Breast epithelium (tissue), 4 donors: ENCODE data around the gene TUNAR. TPM values are rescaled to one million over a fixed set of nuclear protein-coding genes. Genes with fewer than 3 reads are reported as not detected.

Source experiments
- DNase-seq, 2 donors: peaks; one replicate each; pipeline ENCODE4 v3.0.0-alpha.2; 2019; ENCODE audit warnings: low spot score in 2 of 2
- H3K27ac ChIP-seq, 2 donors: fragments of 200-600 bp; sonication (generic) in 1 of 2; one replicate each; pipeline ENCODE4 v1.5.1; 2016 to 2019; ENCODE audit warnings: mild to moderate bottlenecking in 1 of 2
- H3K27me3 ChIP-seq, 2 donors: fragments of 200-600 bp; sonication (generic) in 1 of 2; one replicate each; pipeline versions ENCODE4 v1.5.1 to v1.6.0; 2017 to 2019; ENCODE audit warnings: control low read depth in 1 of 2, mild to moderate bottlenecking in 1 of 2
- H3K36me3 ChIP-seq: fragments of 200-600 bp; one replicate; pipeline ENCODE4 v1.5.1; 2019
- H3K4me1 ChIP-seq, 2 donors: fragments of 200-600 bp; sonication (generic); one replicate each; pipeline ENCODE4 v1.5.1; 2016 to 2019; ENCODE audit warnings: control low read depth in 1 of 2
- H3K4me3 ChIP-seq, 3 donors: fragments of 200-600 bp; sonication (generic); 1 replicate in 2 of 3; 2 replicates in 1 of 3; pipeline ENCODE4 v1.5.1; 2016 to 2019; ENCODE audit warnings: mild to moderate bottlenecking in 3 of 3, moderate library complexity in 2 of 3
- H3K9me3 ChIP-seq, 2 donors: fragments of 200-600 bp; sonication (generic) in 1 of 2; one replicate each; pipeline ENCODE4 v1.5.1; 2016 to 2019; ENCODE audit warnings: control low read depth in 1 of 2
- CTCF ChIP-seq, 3 donors: fragments of 450-650 bp; IDR thresholded peaks; one replicate each; pipeline ENCODE4 v1.5.1; 2016 to 2017; ENCODE audit warnings: antibody characterized with exemption in 3 of 3, mild to moderate bottlenecking in 3 of 3, moderate library complexity in 3 of 3
- POLR2A ChIP-seq: fragments of 450-650 bp; IDR thresholded peaks from one replicate; pipeline ENCODE4 v1.6.1; 2016; ENCODE audit warnings: antibody characterized with exemption, mild to moderate bottlenecking, moderate library complexity
- POLR2AphosphoS5 ChIP-seq, 3 donors: sonication (generic); formaldehyde crosslinking; IDR thresholded peaks; one replicate each; pipeline ENCODE4 v1.6.1; 2017; ENCODE audit warnings: antibody characterized with exemption in 3 of 3
- intact Hi-C: fragments of 100-400 bp; cut with DNase I; formaldehyde crosslinking; loops from one replicate; pipeline ENCODE4 v1.15.1; 2023; ENCODE audit warnings: low total_unique reads
- total RNA-seq, 3 donors: library from RNA; depleted of rRNA; stranded (reverse); fragments of >200 nt; gene quantifications; one replicate each; pipeline ENCODE4 v1.1.0, GENCODE V29; 2016

Gene TUNAR
- total RNA-seq, 3 donors from 2014 or later, result 0.15 TPM; not detected in 2

- H3K4me3 ChIP-seq, result no peak overlapping the region
- peaks cover 0 to 8% of the 10 kb centered on the region in 2 donors for H3K9me3 ChIP-seq
- H3K27me3 ChIP-seq, result peaks cover 0 to 17% of the 10 kb centered on the region in 2 donors
- DNase-seq, result no peak
- H3K4me1 ChIP-seq, result no peaks in the 10 kb centered on the region
- intact Hi-C loops, result no loop called here
- no peak overlapping the region for H3K27ac ChIP-seq
- no peak for TF ChIP-seq CTCF (IDR thresholded peaks at IDR 0.05)
- TF ChIP-seq POLR2A, result no peak
- no peak for TF ChIP-seq POLR2AphosphoS5 (IDR thresholded peaks at IDR 0.05)
- H3K36me3 ChIP-seq, result no peaks in the 10 kb centered on the region
These were observed 21.0 kb upstream of the TUNAR start for GRCh38 chr14:95855606-95856005.

GRCh38 chr14:95857275-95857674, 19.4 kb upstream of the TUNAR start:
- Histone ChIP-seq H3K9me3 (no peaks in the 10 kb centered on the region), H3K27ac (no peak overlapping the region), H3K4me1 (no peaks in the 10 kb centered on the region), H3K36me3 (no peaks in the 10 kb centered on the region), H3K27me3 (peaks cover 0 to 10% of the 10 kb centered on the region in 2 donors), H3K4me3 (no peak overlapping the region)
- TF ChIP-seq CTCF (IDR thresholded peaks at IDR 0.05) (no peak), POLR2AphosphoS5 (IDR thresholded peaks at IDR 0.05) (no peak), POLR2A (no peak)
- intact Hi-C loops, result no loop called here
- DNase-seq, result no peak

GRCh38 chr14:95858893-95859292, 17.7 kb upstream of the TUNAR start:
- no peak overlapping the region for H3K27ac ChIP-seq
- no peak for TF ChIP-seq POLR2A
- TF ChIP-seq POLR2AphosphoS5 (IDR thresholded peaks at IDR 0.05), result no peak
- TF ChIP-seq CTCF (IDR thresholded peaks at IDR 0.05), result no peak
- no peaks in the 10 kb centered on the region for H3K36me3 ChIP-seq
- H3K9me3 ChIP-seq, result no peaks in the 10 kb centered on the region
- no peak overlapping the region for H3K4me3 ChIP-seq
- peaks cover 0 to 19% of the 10 kb centered on the region in 2 donors for H3K27me3 ChIP-seq
- intact Hi-C loops, result no loop called here
- H3K4me1 ChIP-seq, result no peaks in the 10 kb centered on the region
- no peak for DNase-seq

- TF ChIP-seq POLR2AphosphoS5 (IDR thresholded peaks at IDR 0.05), result no peak
- no peaks in the 10 kb centered on the region for H3K36me3 ChIP-seq
- H3K27me3 ChIP-seq, result peaks cover 0 to 27% of the 10 kb centered on the region in 2 donors
- H3K4me1 ChIP-seq, result no peaks in the 10 kb centered on the region
- H3K9me3 ChIP-seq, result peaks cover 0 to 4% of the 10 kb centered on the region in 2 donors
- H3K27ac ChIP-seq, result no peak overlapping the region
- intact Hi-C loops, result no loop called here
- no peak overlapping the region for H3K4me3 ChIP-seq
- no peak for DNase-seq
These were observed 14.4 kb upstream of the TUNAR start for GRCh38 chr14:95862243-95862642.

- H3K36me3 ChIP-seq, result no peaks in the 10 kb centered on the region
- no peak overlapping the region for H3K4me3 ChIP-seq
- H3K27me3 ChIP-seq, result peaks cover 0 to 25% of the 10 kb centered on the region in 2 donors
- H3K9me3 ChIP-seq, result peaks cover 0 to 4% of the 10 kb centered on the region in 2 donors
- H3K27ac ChIP-seq, result no peak overlapping the region
- intact Hi-C loops, result no loop called here
- TF ChIP-seq CTCF (IDR thresholded peaks at IDR 0.05), result no peak
- TF ChIP-seq POLR2AphosphoS5 (IDR thresholded peaks at IDR 0.05), result no peak
- no peak for TF ChIP-seq POLR2A
- H3K4me1 ChIP-seq, result no peaks in the 10 kb centered on the region
- no peak for DNase-seq
These were observed 13.3 kb upstream of the TUNAR start for GRCh38 chr14:95863295-95863694.

GRCh38 chr14:95869776-95870175, 6.9 kb upstream of the TUNAR start:
- TF ChIP-seq POLR2A (no peak), CTCF (IDR thresholded peaks at IDR 0.05) (no peak), POLR2AphosphoS5 (IDR thresholded peaks at IDR 0.05) (no peak)
- Histone ChIP-seq H3K9me3 (peaks cover 0 to 4% of the 10 kb centered on the region in 2 donors), H3K27ac (no peak overlapping the region), H3K27me3 (peaks cover 0 to 36% of the 10 kb centered on the region in 2 donors), H3K4me3 (no peak overlapping the region), H3K4me1 (no peaks in the 10 kb centered on the region), H3K36me3 (no peaks in the 10 kb centered on the region)
- no peak for DNase-seq
- intact Hi-C loops, result no loop called here
